Measurements from ENCODE around the gene VSIG8.

GRCh38 chr1:159881622-159882526 lies 19.4 kb upstream of the VSIG8 start:
- no peak for TF ChIP-seq CTCF (IDR thresholded peaks at IDR 0.05)
- TF ChIP-seq POLR2A (IDR thresholded peaks at IDR 0.05): no peak
